Activated T-cell treated with anti-CD3 and anti-CD28 coated beads, Interleukin-2, amount 50 U/mL, for 24 hours (primary cell): ENCODE measurements around the gene DMRT1.
"Not testable (repeated sequence)": the region's sequence is repeated elsewhere in the genome, so short reads cannot be mapped to it uniquely, and the experiment has no call there.

Experiments
- DNase-seq: peaks from one replicate; pipeline ENCODE4 v3.0.0-alpha.2; 2020
- H3K27ac Mint-ChIP-seq: 2 replicates; pipeline ENCODE4 v1.8.0; 2020; ENCODE audit warnings: mild to moderate bottlenecking, mixed read lengths
- H3K27me3 Mint-ChIP-seq: 2 replicates; pipeline ENCODE4 v1.8.0; 2020; ENCODE audit warnings: mixed read lengths
- H3K36me3 Mint-ChIP-seq: 2 replicates; pipeline ENCODE4 v1.8.0; 2020; ENCODE audit warnings: low read depth, mixed read lengths
- H3K4me1 Mint-ChIP-seq: 2 replicates; pipeline ENCODE4 v1.8.0; 2020; ENCODE audit warnings: low read depth, mixed read lengths
- H3K4me3 Mint-ChIP-seq: 2 replicates; pipeline ENCODE4 v1.8.0; 2020; ENCODE audit warnings: mild to moderate bottlenecking, moderate library complexity, mixed read lengths
- H3K9me3 Mint-ChIP-seq: 2 replicates; pipeline ENCODE4 v1.8.0; 2020; ENCODE audit warnings: mixed read lengths

Gene DMRT1

GRCh38 chr9:886886-887285 lies 45.4 kb downstream of the DMRT1 start:
- no peak overlapping the region for H3K4me3 Mint-ChIP-seq
- no peaks in the 10 kb centered on the region for H3K4me1 Mint-ChIP-seq
- no peak overlapping the region for H3K27ac Mint-ChIP-seq
- no peak for DNase-seq
- H3K36me3 Mint-ChIP-seq = no peaks in the 10 kb centered on the region
- H3K9me3 Mint-ChIP-seq = no peaks in the 10 kb centered on the region
- peaks cover 21% of the 10 kb centered on the region for H3K27me3 Mint-ChIP-seq

- Mint-ChIP-seq H3K9me3 (no peaks in the 10 kb centered on the region), H3K4me1 (peaks cover 10% of the 10 kb centered on the region), H3K27me3 (peaks cover 10% of the 10 kb centered on the region), H3K36me3 (no peaks in the 10 kb centered on the region), H3K4me3 (no peak overlapping the region), H3K27ac (no peak overlapping the region)
- no peak for DNase-seq
These were observed 50.6 kb downstream of the DMRT1 start for GRCh38 chr9:892123-892522.

- H3K27ac Mint-ChIP-seq = no peak overlapping the region
- DNase-seq = no peak
- H3K36me3 Mint-ChIP-seq = no peaks in the 10 kb centered on the region
- peaks cover 10% of the 10 kb centered on the region for H3K4me1 Mint-ChIP-seq
- no peaks in the 10 kb centered on the region for H3K9me3 Mint-ChIP-seq
- H3K27me3 Mint-ChIP-seq = peaks cover 10% of the 10 kb centered on the region
- H3K4me3 Mint-ChIP-seq = no peak overlapping the region
These were observed 51.6 kb downstream of the DMRT1 start for GRCh38 chr9:893115-893514.

GRCh38 chr9:893843-894420 lies 52.4 kb downstream of the DMRT1 start:
- peak; percentile 59 for DNase-seq
- no peaks in the 10 kb centered on the region for H3K9me3 Mint-ChIP-seq
- H3K36me3 Mint-ChIP-seq = no peaks in the 10 kb centered on the region
- H3K27ac Mint-ChIP-seq = peak overlapping the region; percentile 52
- H3K4me3 Mint-ChIP-seq = peak overlapping the region; percentile 27
- H3K4me1 Mint-ChIP-seq = peaks cover 10% of the 10 kb centered on the region
- H3K27me3 Mint-ChIP-seq = peaks cover 15% of the 10 kb centered on the region

- no peaks in the 10 kb centered on the region for H3K36me3 Mint-ChIP-seq
- H3K27ac Mint-ChIP-seq = no peak overlapping the region
- H3K27me3 Mint-ChIP-seq = peaks cover 37% of the 10 kb centered on the region
- H3K4me3 Mint-ChIP-seq = no peak overlapping the region
- no peaks in the 10 kb centered on the region for H3K4me1 Mint-ChIP-seq
- H3K9me3 Mint-ChIP-seq = no peaks in the 10 kb centered on the region
- no peak for DNase-seq
These were observed 58.1 kb downstream of the DMRT1 start for GRCh38 chr9:899440-900184.

- no peaks in the 10 kb centered on the region for H3K4me1 Mint-ChIP-seq
- H3K27me3 Mint-ChIP-seq = peaks cover 67% of the 10 kb centered on the region
- H3K9me3 Mint-ChIP-seq = no peaks in the 10 kb centered on the region
- DNase-seq = no peak
- H3K4me3 Mint-ChIP-seq = no peak overlapping the region
- H3K27ac Mint-ChIP-seq = no peak overlapping the region
- H3K36me3 Mint-ChIP-seq = no peaks in the 10 kb centered on the region
These were observed 62.4 kb downstream of the DMRT1 start for GRCh38 chr9:903886-904285.

GRCh38 chr9:905906-906305 lies 64.4 kb downstream of the DMRT1 start:
- no peaks in the 10 kb centered on the region for H3K9me3 Mint-ChIP-seq
- H3K4me1 Mint-ChIP-seq = no peaks in the 10 kb centered on the region
- H3K27me3 Mint-ChIP-seq = peaks cover 69% of the 10 kb centered on the region
- no peaks in the 10 kb centered on the region for H3K36me3 Mint-ChIP-seq
- no peak for DNase-seq
- H3K4me3 Mint-ChIP-seq = no peak overlapping the region
- H3K27ac Mint-ChIP-seq = no peak overlapping the region

- H3K27ac Mint-ChIP-seq = no peak overlapping the region
- no peak overlapping the region for H3K4me3 Mint-ChIP-seq
These were observed 67.2 kb downstream of the DMRT1 start for GRCh38 chr9:908536-909205.

GRCh38 chr9:911005-911404 lies 69.5 kb downstream of the DMRT1 start:
- no peaks in the 10 kb centered on the region for H3K4me1 Mint-ChIP-seq
- no peak for DNase-seq

More at GRCh38 chr9:908536-909205, 67.2 kb downstream of the DMRT1 start:
- no peaks in the 10 kb centered on the region for H3K9me3 Mint-ChIP-seq
- peaks cover 62% of the 10 kb centered on the region for H3K27me3 Mint-ChIP-seq
- no peaks in the 10 kb centered on the region for H3K4me1 Mint-ChIP-seq
- no peaks in the 10 kb centered on the region for H3K36me3 Mint-ChIP-seq
- DNase-seq = no peak

GRCh38 chr9:912776-913175 lies 71.3 kb downstream of the DMRT1 start:
- Mint-ChIP-seq H3K9me3 (no peaks in the 10 kb centered on the region), H3K4me1 (no peaks in the 10 kb centered on the region), H3K36me3 (no peaks in the 10 kb centered on the region), H3K4me3 (no peak overlapping the region), H3K27ac (no peak overlapping the region), H3K27me3 (peaks cover 49% of the 10 kb centered on the region)
- no peak for DNase-seq

More at GRCh38 chr9:911005-911404, 69.5 kb downstream of the DMRT1 start:
- Mint-ChIP-seq H3K36me3 (no peaks in the 10 kb centered on the region), H3K27me3 (peaks cover 55% of the 10 kb centered on the region), H3K9me3 (no peaks in the 10 kb centered on the region), H3K4me3 (no peak overlapping the region), H3K27ac (no peak overlapping the region)

- not testable (repeated sequence) for H3K4me1 Mint-ChIP-seq, DNase-seq, H3K36me3 Mint-ChIP-seq, H3K9me3 Mint-ChIP-seq, H3K27ac Mint-ChIP-seq, H3K4me3 Mint-ChIP-seq
- H3K27me3 Mint-ChIP-seq = peaks cover 43% of the 10 kb centered on the region
These were observed 72.0 kb downstream of the DMRT1 start for GRCh38 chr9:913526-913925.

- Mint-ChIP-seq H3K27me3 (peaks cover 21% of the 10 kb centered on the region), H3K4me3 (no peak overlapping the region), H3K36me3 (no peaks in the 10 kb centered on the region)
These were observed 76.2 kb downstream of the DMRT1 start for GRCh38 chr9:917730-918129.

GRCh38 chr9:920927-921326 lies 79.4 kb downstream of the DMRT1 start:
- no peak for DNase-seq
- Mint-ChIP-seq H3K4me1 (no peaks in the 10 kb centered on the region), H3K9me3 (no peaks in the 10 kb centered on the region), H3K27me3 (peaks cover 18% of the 10 kb centered on the region), H3K27ac (no peak overlapping the region), H3K4me3 (no peak overlapping the region), H3K36me3 (no peaks in the 10 kb centered on the region)

More at GRCh38 chr9:917730-918129, 76.2 kb downstream of the DMRT1 start:
- H3K9me3 Mint-ChIP-seq = no peaks in the 10 kb centered on the region
- DNase-seq = no peak
- no peaks in the 10 kb centered on the region for H3K4me1 Mint-ChIP-seq
- H3K27ac Mint-ChIP-seq = no peak overlapping the region

- no peaks in the 10 kb centered on the region for H3K9me3 Mint-ChIP-seq
- H3K4me3 Mint-ChIP-seq = no peak overlapping the region
- H3K4me1 Mint-ChIP-seq = no peaks in the 10 kb centered on the region
- H3K36me3 Mint-ChIP-seq = no peaks in the 10 kb centered on the region
- no peak for DNase-seq
- peaks cover 9% of the 10 kb centered on the region for H3K27me3 Mint-ChIP-seq
- H3K27ac Mint-ChIP-seq = no peak overlapping the region
These were observed 80.7 kb downstream of the DMRT1 start for GRCh38 chr9:922171-922570.

GRCh38 chr9:922731-923130 lies 81.2 kb downstream of the DMRT1 start:
- Mint-ChIP-seq H3K27ac (no peak overlapping the region), H3K9me3 (no peaks in the 10 kb centered on the region), H3K27me3 (peaks cover 6% of the 10 kb centered on the region), H3K36me3 (no peaks in the 10 kb centered on the region), H3K4me3 (no peak overlapping the region), H3K4me1 (no peaks in the 10 kb centered on the region)
- DNase-seq = no peak
